HL-60 (cell line): ENCODE measurements around the gene C16orf95.

ENCODE experiments used
- DNase-seq, 2 experiments: peaks; one replicate each; pipeline ENCODE4 v3.0.0-alpha.2; 2010 to 2020; ENCODE audit warnings: low read depth in 1 of 2, low spot score in 1 of 2
- H3K27ac ChIP-seq: fragments of 250-450 bp; sonication (Bioruptor Pico); replicated peaks from 2 replicates; pipeline ENCODE4 v1.5.1; 2020; ENCODE audit warnings: mild to moderate bottlenecking, moderate library complexity
- H3K27me3 ChIP-seq: fragments of 250-450 bp; sonication (Bioruptor Pico); 2 replicates; pipeline ENCODE4 v1.5.1; 2021; ENCODE audit warnings: mild to moderate bottlenecking, moderate library complexity; ENCODE audit not compliant: insufficient read depth, poor library complexity, severe bottlenecking
- H3K4me3 ChIP-seq: replicated peaks from 2 replicates; pipeline ENCODE4 v1.5.1; 2011; ENCODE audit warnings: mild to moderate bottlenecking, control low read depth, low read length; ENCODE audit not compliant: insufficient read depth
- CTCF ChIP-seq: IDR thresholded peaks from one replicate; pipeline ENCODE4 v1.5.1; 2011; ENCODE audit warnings: low read length, control low read depth, inconsistent platforms; ENCODE audit not compliant: insufficient read depth
- GABPA ChIP-seq: IDR thresholded peaks from 2 replicates; pipeline ENCODE4 v1.6.1; 2012; ENCODE audit warnings: low read depth
- POLR2AphosphoS5 ChIP-seq: IDR thresholded peaks from 2 replicates; pipeline ENCODE4 v1.6.1; 2012; ENCODE audit warnings: low read depth
- SPI1 ChIP-seq: IDR thresholded peaks from 2 replicates; pipeline ENCODE4 v1.6.1; 2012; ENCODE audit warnings: low read depth, mild to moderate bottlenecking, borderline replicate concordance
- TF ChIP-seq, protein P1 (sequence below): IDR thresholded peaks from 2 replicates; pipeline ENCODE4 v1.6.1; 2012; ENCODE audit warnings: low read depth; ENCODE audit not compliant: insufficient replicate concordance

C16orf95 gene

GRCh38 chr16:87330257-87330624 lies 13.0 kb upstream of the C16orf95 start:
- TF ChIP-seq, protein P1, sequence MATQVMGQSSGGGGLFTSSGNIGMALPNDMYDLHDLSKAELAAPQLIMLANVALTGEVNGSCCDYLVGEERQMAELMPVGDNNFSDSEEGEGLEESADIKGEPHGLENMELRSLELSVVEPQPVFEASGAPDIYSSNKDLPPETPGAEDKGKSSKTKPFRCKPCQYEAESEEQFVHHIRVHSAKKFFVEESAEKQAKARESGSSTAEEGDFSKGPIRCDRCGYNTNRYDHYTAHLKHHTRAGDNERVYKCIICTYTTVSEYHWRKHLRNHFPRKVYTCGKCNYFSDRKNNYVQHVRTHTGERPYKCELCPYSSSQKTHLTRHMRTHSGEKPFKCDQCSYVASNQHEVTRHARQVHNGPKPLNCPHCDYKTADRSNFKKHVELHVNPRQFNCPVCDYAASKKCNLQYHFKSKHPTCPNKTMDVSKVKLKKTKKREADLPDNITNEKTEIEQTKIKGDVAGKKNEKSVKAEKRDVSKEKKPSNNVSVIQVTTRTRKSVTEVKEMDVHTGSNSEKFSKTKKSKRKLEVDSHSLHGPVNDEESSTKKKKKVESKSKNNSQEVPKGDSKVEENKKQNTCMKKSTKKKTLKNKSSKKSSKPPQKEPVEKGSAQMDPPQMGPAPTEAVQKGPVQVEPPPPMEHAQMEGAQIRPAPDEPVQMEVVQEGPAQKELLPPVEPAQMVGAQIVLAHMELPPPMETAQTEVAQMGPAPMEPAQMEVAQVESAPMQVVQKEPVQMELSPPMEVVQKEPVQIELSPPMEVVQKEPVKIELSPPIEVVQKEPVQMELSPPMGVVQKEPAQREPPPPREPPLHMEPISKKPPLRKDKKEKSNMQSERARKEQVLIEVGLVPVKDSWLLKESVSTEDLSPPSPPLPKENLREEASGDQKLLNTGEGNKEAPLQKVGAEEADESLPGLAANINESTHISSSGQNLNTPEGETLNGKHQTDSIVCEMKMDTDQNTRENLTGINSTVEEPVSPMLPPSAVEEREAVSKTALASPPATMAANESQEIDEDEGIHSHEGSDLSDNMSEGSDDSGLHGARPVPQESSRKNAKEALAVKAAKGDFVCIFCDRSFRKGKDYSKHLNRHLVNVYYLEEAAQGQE: no peak
- TF ChIP-seq SPI1 (no peak), POLR2AphosphoS5 (no peak), GABPA (no peak), CTCF (no peak)
- no peak overlapping the region for H3K4me3 ChIP-seq
- H3K27ac ChIP-seq: no peak overlapping the region
- H3K27me3 ChIP-seq: no peaks in the 10 kb centered on the region
- DNase-seq: no peak

- TF ChIP-seq SPI1 (no peak), CTCF (no peak), POLR2AphosphoS5 (no peak), GABPA (no peak)
- TF ChIP-seq, protein P1: no peak
- Histone ChIP-seq H3K4me3 (no peak overlapping the region), H3K27ac (no peak overlapping the region), H3K27me3 (no peaks in the 10 kb centered on the region)
- DNase-seq: no peak
These were observed 12.5 kb upstream of the C16orf95 start for GRCh38 chr16:87329436-87330256.

- no peak overlapping the region for H3K27ac ChIP-seq
- DNase-seq: no peak
- TF ChIP-seq SPI1 (no peak), GABPA (no peak), CTCF (no peak)
- TF ChIP-seq, protein P1: no peak
- H3K4me3 ChIP-seq: no peak overlapping the region
- H3K27me3 ChIP-seq: no peaks in the 10 kb centered on the region
These were observed 11.7 kb upstream of the C16orf95 start for GRCh38 chr16:87328846-87329245.
